HCT116 (cell line): Measurements from ENCODE around the gene UGT1A6. TPM values are rescaled to one million over a fixed set of nuclear protein-coding genes. Genes with fewer than 3 reads are reported as not detected.

Source experiments
- ATAC-seq: fragments of 200-7000 bp; cut with Tn5 transposase; 2 replicates; pipeline ENCODE4 v1.9.1; 2020; ENCODE audit warnings: mild to moderate bottlenecking, moderate library complexity
- BruUV-seq: library from RNA; stranded (reverse); fragments of 400-500 nt; replicated peaks from 2 replicates; lab custom pipeline; 2021; lab: Mats Ljungman, UMichigan
- CTCF ChIA-PET: fragments of 300-600 bp; sonication (Branson Sonifier 250); formaldehyde crosslinking; loops from one replicate; lab custom pipeline; 2021; ENCODE audit warnings: antibody characterized with exemption; lab: Charles Lee
- POLR2A ChIA-PET: fragments of 300-600, 350-600 bp; sonication (Branson Sonifier 250); formaldehyde crosslinking; loops from one replicate; lab custom pipeline; 2021; ENCODE audit warnings: antibody characterized with exemption; lab: Charles Lee
- RAD21 ChIA-PET, 2 experiments: fragments of 300-600 bp; sonication (Branson Sonifier 250); formaldehyde crosslinking; loops; one replicate each; lab custom pipeline; 2023; ENCODE audit warnings: low total read pairs in 2 of 2; ENCODE audit not compliant: uncharacterized antibody in 2 of 2, unreplicated experiment in 2 of 2, low non-redundant PET in 1 of 2; lab: Charles Lee
- DNase-seq: peaks from one replicate; pipeline ENCODE4 v3.0.0-alpha.2; 2010; ENCODE audit warnings: low read depth, low spot score
- H2AFZ ChIP-seq: fragments of 200-600 bp; shearing (Covaris generic), sonication (generic); 2 replicates; pipeline ENCODE4 v1.6.1; 2017; ENCODE audit warnings: low read depth, mixed run types, mixed read lengths, antibody characterized with exemption, low read length; ENCODE audit not compliant: poor library complexity, severe bottlenecking
- H3K27ac ChIP-seq: 2 replicates; pipeline ENCODE4 v1.5.1; 2012; ENCODE audit warnings: low read depth, low read length
- H3K27me3 ChIP-seq: fragments of 200-600 bp; sonication (generic); 2 replicates; pipeline ENCODE4 v1.6.1; 2016; ENCODE audit warnings: mixed run types, low read length, mixed read lengths; ENCODE audit not compliant: insufficient read depth
- H3K36me3 ChIP-seq, 2 experiments: fragments of 200-500 bp in 1 of 2; fragments of 200-600 bp in 1 of 2; sonication (Bioruptor generic) in 1 of 2; sonication (generic) in 1 of 2; 2 replicates each; pipeline versions ENCODE4 v1.5.1 to v1.6.1; 2014 to 2016; ENCODE audit warnings: low read length in 2 of 2, inconsistent platforms in 1 of 2, mixed read lengths in 1 of 2, mixed run types in 1 of 2; ENCODE audit not compliant: insufficient read depth in 2 of 2, control insufficient read depth in 1 of 2
- H3K4me1 ChIP-seq, 2 experiments: fragments of 200-600 bp in 1 of 2; sonication (generic) in 1 of 2; 2 replicates each; pipeline versions ENCODE4 v1.5.1 to v1.6.1; 2012 to 2017; ENCODE audit warnings: low read length in 2 of 2, inconsistent platforms in 1 of 2, mild to moderate bottlenecking in 1 of 2, mixed read lengths in 1 of 2, mixed run types in 1 of 2, moderate library complexity in 1 of 2; ENCODE audit not compliant: insufficient read depth in 2 of 2, control insufficient read depth in 1 of 2
- H3K4me2 ChIP-seq: fragments of 200-600 bp; sonication (generic); 2 replicates; pipeline ENCODE4 v1.6.1; 2017; ENCODE audit warnings: mixed run types, low read length, mixed read lengths
- H3K4me3 ChIP-seq, 2 experiments: fragments of 200-600 bp in 1 of 2; sonication (generic) in 1 of 2; replicated peaks in 1 of 2; 2 replicates each; pipeline ENCODE4 v1.5.1; 2011 to 2016; ENCODE audit warnings: low read length in 2 of 2, control low read depth in 1 of 2, low read depth in 1 of 2, mild to moderate bottlenecking in 1 of 2, mixed read lengths in 1 of 2, mixed run types in 1 of 2
- H3K79me2 ChIP-seq: fragments of 200-600 bp; sonication (generic); 2 replicates; pipeline ENCODE4 v1.6.1; 2017; ENCODE audit warnings: mild to moderate bottlenecking, mixed run types, low read length, moderate library complexity, mixed read lengths; ENCODE audit not compliant: insufficient read depth
- H3K9ac ChIP-seq: fragments of 200-600 bp; sonication (generic); 2 replicates; pipeline ENCODE4 v1.6.1; 2016; ENCODE audit warnings: low read length, mixed read lengths
- H3K9me2 ChIP-seq: fragments of 200-600 bp; sonication (generic), shearing (Covaris generic); 2 replicates; pipeline ENCODE4 v1.6.1; 2017; ENCODE audit warnings: mixed run types, mild to moderate bottlenecking, moderate library complexity; ENCODE audit not compliant: insufficient read depth
- H3K9me3 ChIP-seq, 2 experiments: fragments of 200-500 bp in 1 of 2; fragments of 200-600 bp in 1 of 2; sonication (Bioruptor generic) in 1 of 2; sonication (generic) in 1 of 2; 2 replicates each; pipeline ENCODE4 v1.6.1; 2014 to 2017; ENCODE audit warnings: low read length in 2 of 2, mixed read lengths in 2 of 2, inconsistent platforms in 1 of 2, low read depth in 1 of 2, mild to moderate bottlenecking in 1 of 2, mixed run types in 1 of 2, moderate library complexity in 1 of 2; ENCODE audit not compliant: control insufficient read depth in 1 of 2, insufficient read depth in 1 of 2
- H4K20me1 ChIP-seq: fragments of 200-600 bp; sonication (generic), shearing (Covaris generic); 2 replicates; pipeline ENCODE4 v1.6.1; 2017; ENCODE audit warnings: mixed run types, mild to moderate bottlenecking, moderate library complexity; ENCODE audit not compliant: insufficient read depth
- CBX3 ChIP-seq: IDR thresholded peaks from 2 replicates; pipeline ENCODE4 v1.6.1; 2012; ENCODE audit warnings: low read depth
- ELF1 ChIP-seq: IDR thresholded peaks from 2 replicates; pipeline ENCODE4 v1.6.1; 2012; ENCODE audit warnings: low read depth, borderline replicate concordance
- EZH2phosphoT487 ChIP-seq: fragments of 200-600 bp; IDR thresholded peaks from 2 replicates; pipeline ENCODE4 v1.6.1; 2018; ENCODE audit warnings: antibody characterized with exemption, borderline replicate concordance
- FOSL1 ChIP-seq: IDR thresholded peaks from 2 replicates; pipeline ENCODE4 v1.6.1; 2012; ENCODE audit warnings: low read depth
- JUND ChIP-seq: IDR thresholded peaks from 2 replicates; pipeline ENCODE4 v1.6.1; 2012
- MAX ChIP-seq: IDR thresholded peaks from 2 replicates; pipeline ENCODE4 v1.6.1; 2012
- POLR2A ChIP-seq: IDR thresholded peaks from 2 replicates; pipeline ENCODE4 v1.7.0; 2011; ENCODE audit warnings: borderline replicate concordance; ENCODE audit not compliant: insufficient read depth, insufficient read length; ENCODE audit errors: extremely low read depth
- RAD21 ChIP-seq: IDR thresholded peaks from 2 replicates; pipeline ENCODE4 v1.6.1; 2012; ENCODE audit warnings: low read depth, mild to moderate bottlenecking
- REST ChIP-seq: IDR thresholded peaks from 2 replicates; pipeline ENCODE4 v1.6.1; 2012; ENCODE audit warnings: low read depth
- SIN3A ChIP-seq: IDR thresholded peaks from 2 replicates; pipeline ENCODE4 v1.6.1; 2012; ENCODE audit warnings: low read depth
- SP1 ChIP-seq: IDR thresholded peaks from 2 replicates; pipeline ENCODE4 v1.6.1; 2012; ENCODE audit warnings: low read depth
- SRF ChIP-seq: IDR thresholded peaks from 2 replicates; pipeline ENCODE4 v1.6.1; 2012; ENCODE audit warnings: low read depth
- YY1 ChIP-seq: IDR thresholded peaks from 2 replicates; pipeline ENCODE4 v1.6.1; 2011; ENCODE audit warnings: low read length, low read depth, moderate library complexity, mild to moderate bottlenecking; ENCODE audit not compliant: insufficient replicate concordance; ENCODE audit errors: extremely low read depth
- intact Hi-C: fragments of 100-400 bp; cut with micrococcal nuclease; formaldehyde crosslinking; loops from 2 replicates; pipeline ENCODE4 v1.10.0; 2022
- total RNA-seq: library from RNA; stranded (reverse); gene quantifications from one replicate; pipeline ENCODE4 v1.2.1, GENCODE V29; 2021; ENCODE audit not compliant: unreplicated experiment
- TF ChIP-seq, protein P1 (sequence below), 3 experiments: fragments of 200-600 bp in 1 of 3; sonication (generic) in 1 of 3; IDR thresholded peaks in 2 of 3; conservative IDR thresholded peaks in 1 of 3; 2 replicates each; pipeline ENCODE4 v1.5.1; 2012 to 2017; ENCODE audit warnings: low read depth in 2 of 3, low read length in 2 of 3, antibody characterized with exemption in 1 of 3, borderline replicate concordance in 1 of 3, control low read depth in 1 of 3, mild to moderate bottlenecking in 1 of 3, mixed read lengths in 1 of 3, mixed run types in 1 of 3, moderate library complexity in 1 of 3; ENCODE audit not compliant: insufficient read depth in 1 of 3

The UGT1A6 gene
- total RNA-seq, 1 experiment from 2014 or later = not detected

DNA sequence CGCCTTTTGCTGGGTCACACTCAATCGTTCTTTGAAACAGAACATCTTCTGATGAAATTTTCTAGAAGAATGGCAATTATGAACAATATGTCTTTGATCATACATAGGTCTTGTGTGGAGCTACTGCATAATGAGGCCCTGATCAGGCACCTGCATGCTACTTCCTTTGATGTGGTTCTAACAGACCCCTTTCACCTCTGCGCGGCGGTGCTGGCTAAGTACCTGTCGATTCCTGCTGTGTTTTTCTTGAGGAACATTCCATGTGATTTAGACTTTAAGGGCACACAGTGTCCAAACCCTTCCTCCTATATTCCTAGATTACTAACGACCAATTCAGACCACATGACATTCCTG is 20.5 kb downstream of the UGT1A6 start:
- ATAC-seq (no peak), DNase-seq (no peak)
- Histone ChIP-seq H3K9me3 (no peaks in the 10 kb centered on the region), H3K27me3 (peaks cover 13% of the 10 kb centered on the region; the same call in 1 of the 2 replicates), H3K4me3 (no peak overlapping the region), H3K79me2 (no peaks in the 10 kb centered on the region), H4K20me1 (no peaks in the 10 kb centered on the region), H3K4me1 (no peaks in the 10 kb centered on the region), H3K27ac (no peak overlapping the region), H3K9me2 (no peaks in the 10 kb centered on the region), H2AFZ (no peak overlapping the region), H3K36me3 (no peaks in the 10 kb centered on the region), H3K9ac (no peak overlapping the region), H3K4me2 (no peak overlapping the region)
- CTCF ChIA-PET = no interaction called here
- intact Hi-C loops = no loop called here
- POLR2A ChIA-PET = no interaction called here
- RAD21 ChIA-PET = no interaction called here
- BruUV-seq = no TSS peak
- TF ChIP-seq SRF = no peak
- TF ChIP-seq SP1 = no peak
- TF ChIP-seq ELF1 = no peak
- TF ChIP-seq POLR2A = no peak
- TF ChIP-seq CBX3 = no peak
- TF ChIP-seq SIN3A = no peak
- no peak for TF ChIP-seq FOSL1
- TF ChIP-seq RAD21 = no peak
- no peak for TF ChIP-seq JUND
- no peak for TF ChIP-seq EZH2phosphoT487
- TF ChIP-seq YY1 = no peak
- no peak for TF ChIP-seq MAX
- TF ChIP-seq, protein P1, sequence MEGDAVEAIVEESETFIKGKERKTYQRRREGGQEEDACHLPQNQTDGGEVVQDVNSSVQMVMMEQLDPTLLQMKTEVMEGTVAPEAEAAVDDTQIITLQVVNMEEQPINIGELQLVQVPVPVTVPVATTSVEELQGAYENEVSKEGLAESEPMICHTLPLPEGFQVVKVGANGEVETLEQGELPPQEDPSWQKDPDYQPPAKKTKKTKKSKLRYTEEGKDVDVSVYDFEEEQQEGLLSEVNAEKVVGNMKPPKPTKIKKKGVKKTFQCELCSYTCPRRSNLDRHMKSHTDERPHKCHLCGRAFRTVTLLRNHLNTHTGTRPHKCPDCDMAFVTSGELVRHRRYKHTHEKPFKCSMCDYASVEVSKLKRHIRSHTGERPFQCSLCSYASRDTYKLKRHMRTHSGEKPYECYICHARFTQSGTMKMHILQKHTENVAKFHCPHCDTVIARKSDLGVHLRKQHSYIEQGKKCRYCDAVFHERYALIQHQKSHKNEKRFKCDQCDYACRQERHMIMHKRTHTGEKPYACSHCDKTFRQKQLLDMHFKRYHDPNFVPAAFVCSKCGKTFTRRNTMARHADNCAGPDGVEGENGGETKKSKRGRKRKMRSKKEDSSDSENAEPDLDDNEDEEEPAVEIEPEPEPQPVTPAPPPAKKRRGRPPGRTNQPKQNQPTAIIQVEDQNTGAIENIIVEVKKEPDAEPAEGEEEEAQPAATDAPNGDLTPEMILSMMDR (IDR thresholded peaks at IDR 0.05 in 2 of 3, conservative IDR thresholded peaks at IDR 0.05 in 1 of 3; ENCODE audit: borderline replicate concordance in 1 of 3, insufficient read depth in 1 of 3, low read depth in 2 of 3, low read length in 2 of 3) = no peak
- TF ChIP-seq REST = no peak
